K562 (cell line): ENCODE data around the gene MYCBP. TPM values are rescaled to one million over a fixed set of nuclear protein-coding genes. Genes with fewer than 3 reads are reported as not detected.

ENCODE experiments used
- ARID3A ChIP-seq: IDR thresholded peaks from 2 replicates; pipeline ENCODE4 v1.6.1; 2012; ENCODE audit warnings: low read depth, low read length, improper control_type of control experiment, borderline replicate concordance
- BRD4 ChIP-seq: fragments of 200-600 bp; sonication (generic); IDR thresholded peaks from 2 replicates; pipeline ENCODE4 v1.6.1; 2017; ENCODE audit warnings: inconsistent platforms
- CREB3 ChIP-seq: fragments of 450-650 bp; conservative IDR thresholded peaks from 2 replicates; pipeline ENCODE4 v1.6.1; 2016; ENCODE audit warnings: missing genetic modification characterization, low read depth, mild to moderate bottlenecking, missing compliant biosample characterization, moderate library complexity
- CREB3L1 ChIP-seq: fragments of 450-650 bp; IDR thresholded peaks from 2 replicates; pipeline ENCODE4 v1.6.1; 2014; ENCODE audit warnings: low read depth, mild to moderate bottlenecking, moderate library complexity, borderline replicate concordance
- CTCF ChIP-seq, 3 experiments: IDR thresholded peaks in 2 of 3; conservative IDR thresholded peaks in 1 of 3; 2 replicates each; pipeline ENCODE4 v1.5.1; 2011 to 2012; ENCODE audit warnings: low read length in 3 of 3, mild to moderate bottlenecking in 3 of 3, control low read depth in 2 of 3, improper control_type of control experiment in 1 of 3, inconsistent platforms in 1 of 3, low read depth in 1 of 3, mixed read lengths in 1 of 3, moderate library complexity in 1 of 3; ENCODE audit not compliant: insufficient read depth in 2 of 3
- FOXP1 ChIP-seq: sonication (generic); formaldehyde crosslinking; IDR thresholded peaks from 2 replicates; pipeline ENCODE4 v1.8.0; 2022; ENCODE audit warnings: mild to moderate bottlenecking, missing genetic modification reagents
- KLF10 ChIP-seq: fragments of 250-450 bp; sonication (Bioruptor Pico); IDR thresholded peaks from 2 replicates; pipeline ENCODE4 v1.6.1; 2021; ENCODE audit warnings: matching md5 sums
- SNAPC5 ChIP-seq: fragments of 250-450 bp; sonication (Bioruptor Pico); IDR thresholded peaks from 2 replicates; pipeline ENCODE4 v1.8.0; 2021; ENCODE audit warnings: moderate library complexity, mild to moderate bottlenecking, inconsistent platforms
- SOX6 ChIP-seq: fragments of 450-650 bp; IDR thresholded peaks from 2 replicates; pipeline ENCODE4 v1.6.1; 2014; ENCODE audit warnings: mild to moderate bottlenecking
- STAT5A ChIP-seq: IDR thresholded peaks from 2 replicates; pipeline ENCODE4 v1.6.1; 2012; ENCODE audit warnings: low read length, inconsistent platforms, borderline replicate concordance
- TBL1XR1 ChIP-seq, 2 experiments: IDR thresholded peaks; 2 replicates each; pipeline ENCODE4 v1.6.1; 2012; ENCODE audit warnings: improper control_type of control experiment in 2 of 2, low read length in 2 of 2, mild to moderate bottlenecking in 1 of 2
- TFE3 ChIP-seq: fragments of 450-650 bp; formaldehyde crosslinking; IDR thresholded peaks from 2 replicates; pipeline ENCODE4 v1.4.0; 2020; ENCODE audit warnings: mild to moderate bottlenecking, mixed read lengths
- WHSC1 ChIP-seq: IDR thresholded peaks from one replicate; pipeline ENCODE4 v1.6.1; 2012; ENCODE audit warnings: low read length, control low read depth, inconsistent platforms
- ZFP1 ChIP-seq: fragments of 450-650 bp; formaldehyde crosslinking; IDR thresholded peaks from 2 replicates; pipeline ENCODE4 v1.4.0; 2020; ENCODE audit warnings: mild to moderate bottlenecking, mixed read lengths
- ZNF140 ChIP-seq: fragments of 250-450 bp; sonication (Bioruptor Pico); IDR thresholded peaks from 2 replicates; pipeline ENCODE4 v1.8.0; 2021; ENCODE audit warnings: moderate library complexity, mild to moderate bottlenecking, inconsistent platforms
- ZNF165 ChIP-seq: fragments of 250-450 bp; sonication (Bioruptor Pico); IDR thresholded peaks from 2 replicates; pipeline ENCODE4 v1.4.0; 2020; ENCODE audit warnings: borderline replicate concordance
- ZNF232 ChIP-seq: sonication (generic); formaldehyde crosslinking; IDR thresholded peaks from 2 replicates; pipeline ENCODE4 v1.8.0; 2022; ENCODE audit warnings: mild to moderate bottlenecking, missing genetic modification reagents
- ZNF263 ChIP-seq: sonication (generic); formaldehyde crosslinking; IDR thresholded peaks from 2 replicates; pipeline ENCODE4 v1.8.0; 2022; ENCODE audit warnings: mild to moderate bottlenecking, missing genetic modification reagents, borderline replicate concordance
- ZNF282 ChIP-seq: sonication (generic); formaldehyde crosslinking; IDR thresholded peaks from 2 replicates; pipeline ENCODE4 v1.8.1; 2023; ENCODE audit warnings: missing genetic modification reagents
- ZNF436 ChIP-seq: fragments of 250-450, 450-650 bp; sonication (Bioruptor Pico); formaldehyde crosslinking; IDR thresholded peaks from 2 replicates; pipeline ENCODE4 v1.7.0; 2020; ENCODE audit warnings: mild to moderate bottlenecking
- polyA plus RNA-seq, 8 experiments: library from polyadenylated mRNA; depleted of rRNA in 4 of 8; stranded (reverse) in 5 of 8; unstranded in 3 of 8; fragments of >200 nt; fragmentation: Nextera tagmentation in 2 of 8; fragmentation: Illumina TruSeq in 1 of 8; extraction: Ambion mirVana in 2 of 8; extraction: Trizol in 1 of 8; gene quantifications; 2 replicates each; pipeline versions ENCODE4 v1.2.1 to v1.2.3, GENCODE V29; 2011 to 2014; ENCODE audit warnings: inconsistent platforms in 1 of 8, missing spikeins in 1 of 8
- total RNA-seq, 7 experiments: library from RNA; depleted of rRNA in 6 of 7; stranded (reverse); fragments of >200 nt in 6 of 7; fragmentation: Illumina TruSeq in 2 of 7; extraction: Trizol in 2 of 7; gene quantifications; 2 replicates each; pipeline versions ENCODE4 v1.2.1 to v1.2.3, GENCODE V29; 2011 to 2021; ENCODE audit warnings: low replicate concordance in 1 of 7

Gene MYCBP
- total and polyA plus RNA-seq, 9 of the 15 experiments (the other 6 are each of a cell fraction or from before 2014, with no cell fraction given) = 32.3 to 253 (median 72.9) TPM

GRCh38 chr1:38815903-38816627 lies 57.1 kb downstream of the MYCBP start (continued):
- TF ChIP-seq CTCF (IDR thresholded peaks at IDR 0.05 in 2 of 3, conservative IDR thresholded peaks at IDR 0.05 in 1 of 3; ENCODE audit: insufficient read depth in 2 of 3, low read depth in 1 of 3, low read length in 3 of 3) (peak in 2 of 3 experiments; percentile 43 to 54; a peak in 4 of 6 replicates), BRD4 (peak; percentile 87; the same call in 1 of the 2 replicates), ZNF165 (no peak), SOX6 (peak; percentile 92), ZNF232 (CRISPR knock-in tag) (no peak), ZFP1 (no peak), SNAPC5 (no peak), ZNF282 (CRISPR knock-in tag) (no peak), CREB3L1 (peak; percentile 20; the same call in 1 of the 2 replicates), ARID3A (peak; percentile 57; the same call in 1 of the 2 replicates), CREB3 (peak; percentile 58; the same call in 1 of the 2 replicates), WHSC1 (no peak), ZNF263 (CRISPR knock-in tag) (peak; percentile 97), TBL1XR1 (IDR thresholded peaks at IDR 0.05; ENCODE audit: low read length in 2 of 2) (peak; percentile 93 to 95), STAT5A (peak; percentile 84), FOXP1 (CRISPR knock-in tag) (0 out of 2 replicates have a peak, but pooled peaks have one; percentile 49), TFE3 (CRISPR knock-in tag) (no peak), KLF10 (CRISPR knock-in tag) (no peak), ZNF140 (no peak), ZNF436 (CRISPR knock-in tag) (no peak)
